Measurements from ENCODE around the gene SLC17A5.
"Not testable (repeated sequence)": the region's sequence is repeated elsewhere in the genome, so short reads cannot be mapped to it uniquely, and the experiment has no call there.

SLC17A5 gene

DNA sequence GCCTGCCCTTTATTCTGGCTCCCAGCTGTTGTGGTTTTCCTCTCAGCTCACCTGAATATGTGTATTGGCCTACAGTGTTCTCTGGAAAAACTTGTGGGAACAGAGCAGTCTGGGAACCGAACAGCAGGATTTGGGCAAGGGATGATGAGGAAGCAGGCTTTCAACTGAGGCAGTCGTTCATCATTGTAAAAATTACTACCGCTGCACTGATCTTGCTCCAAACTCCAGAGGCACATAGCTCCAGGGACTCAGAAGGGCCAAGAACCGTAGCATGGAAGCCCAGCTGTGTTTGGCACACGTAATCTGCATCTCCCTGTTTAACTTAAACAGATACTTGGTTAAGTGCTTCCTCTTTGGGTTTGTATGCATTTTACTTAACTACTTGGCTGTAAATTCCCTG lies 84.7 kb downstream of the SLC17A5 start:
- H3K79me2 ChIP-seq (ENCODE audit: insufficient read depth, low read length): no peaks in the 10 kb centered on the region
- no peaks in the 10 kb centered on the region for H3K36me3 ChIP-seq (ENCODE audit: insufficient read depth, low read length)
- no peaks in the 10 kb centered on the region for H3K27me3 ChIP-seq (ENCODE audit: insufficient read depth, low read length)
- TF ChIP-seq, protein P1, sequence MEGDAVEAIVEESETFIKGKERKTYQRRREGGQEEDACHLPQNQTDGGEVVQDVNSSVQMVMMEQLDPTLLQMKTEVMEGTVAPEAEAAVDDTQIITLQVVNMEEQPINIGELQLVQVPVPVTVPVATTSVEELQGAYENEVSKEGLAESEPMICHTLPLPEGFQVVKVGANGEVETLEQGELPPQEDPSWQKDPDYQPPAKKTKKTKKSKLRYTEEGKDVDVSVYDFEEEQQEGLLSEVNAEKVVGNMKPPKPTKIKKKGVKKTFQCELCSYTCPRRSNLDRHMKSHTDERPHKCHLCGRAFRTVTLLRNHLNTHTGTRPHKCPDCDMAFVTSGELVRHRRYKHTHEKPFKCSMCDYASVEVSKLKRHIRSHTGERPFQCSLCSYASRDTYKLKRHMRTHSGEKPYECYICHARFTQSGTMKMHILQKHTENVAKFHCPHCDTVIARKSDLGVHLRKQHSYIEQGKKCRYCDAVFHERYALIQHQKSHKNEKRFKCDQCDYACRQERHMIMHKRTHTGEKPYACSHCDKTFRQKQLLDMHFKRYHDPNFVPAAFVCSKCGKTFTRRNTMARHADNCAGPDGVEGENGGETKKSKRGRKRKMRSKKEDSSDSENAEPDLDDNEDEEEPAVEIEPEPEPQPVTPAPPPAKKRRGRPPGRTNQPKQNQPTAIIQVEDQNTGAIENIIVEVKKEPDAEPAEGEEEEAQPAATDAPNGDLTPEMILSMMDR (IDR thresholded peaks at IDR 0.05; ENCODE audit: low read length): no peak
- TF ChIP-seq EZH2 (IDR thresholded peaks at IDR 0.05; ENCODE audit: borderline replicate concordance, low read length): no peak
- no peak overlapping the region for H2AFZ ChIP-seq (ENCODE audit: low read length)
- H3K9me3 ChIP-seq (ENCODE audit: low read length): no peaks in the 10 kb centered on the region
- no peak overlapping the region for H3K27ac ChIP-seq (ENCODE audit: low read depth, low read length, poor library complexity, severe bottlenecking)
- H3K9me2 ChIP-seq (ENCODE audit: low read depth, low read length): no peaks in the 10 kb centered on the region
- no peak overlapping the region for H3K9ac ChIP-seq (ENCODE audit: low read length)
- H3K4me2 ChIP-seq (ENCODE audit: low read length): no peak overlapping the region
- H3F3A ChIP-seq (ENCODE audit: insufficient read depth, low read length): no peaks in the 10 kb centered on the region
- H4K20me1 ChIP-seq (ENCODE audit: insufficient read depth, low read length): no peaks in the 10 kb centered on the region
- H3K4me3 ChIP-seq (ENCODE audit: low read depth, low read length, poor library complexity, severe bottlenecking): no peak overlapping the region
- H3K4me1 ChIP-seq (ENCODE audit: insufficient read depth, low read length, severe bottlenecking): no peaks in the 10 kb centered on the region

DNA sequence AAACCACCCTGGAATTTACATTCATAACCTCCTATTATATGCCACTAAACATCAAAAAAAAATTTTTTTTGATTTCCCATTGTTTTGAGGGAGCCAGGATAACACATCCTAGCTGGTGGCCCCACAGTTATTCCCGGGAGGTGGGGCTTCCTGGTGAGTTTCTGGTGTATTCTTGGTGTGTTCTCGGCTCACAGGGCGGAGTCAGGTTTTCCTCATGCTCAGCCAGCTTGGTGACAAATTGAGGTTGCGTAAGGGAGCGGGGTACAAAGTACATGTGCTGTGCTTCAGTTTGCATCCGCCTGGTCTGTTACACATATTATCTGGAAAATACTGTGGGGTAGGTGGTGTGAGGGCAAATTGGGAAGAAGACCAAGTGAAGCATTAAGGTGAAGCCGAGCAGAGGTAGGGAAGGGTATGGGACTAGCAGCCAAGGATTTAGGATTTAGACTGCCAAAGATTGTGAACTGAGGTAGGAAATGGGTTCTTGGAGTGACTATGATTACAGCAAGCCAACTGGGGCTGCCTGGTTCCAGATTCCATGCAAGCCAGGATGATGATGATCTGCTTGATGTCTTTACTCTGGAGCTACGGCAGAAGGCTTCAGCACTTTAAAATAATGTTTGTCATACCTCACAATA lies 86.7 kb downstream of the SLC17A5 start:
- Histone ChIP-seq H2AFZ (ENCODE audit: low read length) (no peak overlapping the region), H3K9ac (ENCODE audit: low read length) (no peak overlapping the region), H3K4me1 (ENCODE audit: insufficient read depth, low read length, severe bottlenecking) (no peaks in the 10 kb centered on the region), H3K9me2 (ENCODE audit: low read depth, low read length) (no peaks in the 10 kb centered on the region), H3K9me3 (ENCODE audit: low read length) (no peaks in the 10 kb centered on the region), H3F3A (ENCODE audit: insufficient read depth, low read length) (no peaks in the 10 kb centered on the region), H4K20me1 (ENCODE audit: insufficient read depth, low read length) (no peaks in the 10 kb centered on the region), H3K36me3 (ENCODE audit: insufficient read depth, low read length) (no peaks in the 10 kb centered on the region), H3K27ac (ENCODE audit: low read depth, low read length, poor library complexity, severe bottlenecking) (no peak overlapping the region), H3K79me2 (ENCODE audit: insufficient read depth, low read length) (no peaks in the 10 kb centered on the region), H3K27me3 (ENCODE audit: insufficient read depth, low read length) (no peaks in the 10 kb centered on the region), H3K4me2 (ENCODE audit: low read length) (no peak overlapping the region), H3K4me3 (ENCODE audit: low read depth, low read length, poor library complexity, severe bottlenecking) (no peak overlapping the region)
- TF ChIP-seq EZH2 (IDR thresholded peaks at IDR 0.05; ENCODE audit: borderline replicate concordance, low read length): no peak
- TF ChIP-seq, protein P1 (IDR thresholded peaks at IDR 0.05; ENCODE audit: low read length): no peak

DNA sequence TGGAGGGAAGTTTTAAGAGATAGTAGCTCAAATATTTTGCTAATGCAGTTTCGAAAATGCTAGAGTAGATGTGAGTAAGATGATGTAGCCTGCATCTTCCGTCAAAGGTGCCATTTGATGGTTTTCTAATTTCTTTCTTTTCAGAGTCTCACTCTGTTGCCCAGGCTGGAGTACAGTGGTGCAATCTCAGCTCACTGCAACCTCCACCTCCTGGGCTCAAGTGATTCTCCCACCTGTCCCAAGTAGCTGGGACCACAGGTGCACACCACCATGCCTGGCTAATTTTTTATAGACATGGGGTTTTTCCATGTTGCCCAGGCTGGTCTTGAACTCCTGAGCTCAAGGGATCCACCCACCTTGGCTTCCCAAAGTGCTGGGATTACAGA lies 87.3 kb downstream of the SLC17A5 start:
- not testable (repeated sequence) for H3K9ac ChIP-seq (ENCODE audit: low read length); H3K27ac ChIP-seq (ENCODE audit: low read depth, low read length, poor library complexity, severe bottlenecking); H2AFZ ChIP-seq (ENCODE audit: low read length)

DNA sequence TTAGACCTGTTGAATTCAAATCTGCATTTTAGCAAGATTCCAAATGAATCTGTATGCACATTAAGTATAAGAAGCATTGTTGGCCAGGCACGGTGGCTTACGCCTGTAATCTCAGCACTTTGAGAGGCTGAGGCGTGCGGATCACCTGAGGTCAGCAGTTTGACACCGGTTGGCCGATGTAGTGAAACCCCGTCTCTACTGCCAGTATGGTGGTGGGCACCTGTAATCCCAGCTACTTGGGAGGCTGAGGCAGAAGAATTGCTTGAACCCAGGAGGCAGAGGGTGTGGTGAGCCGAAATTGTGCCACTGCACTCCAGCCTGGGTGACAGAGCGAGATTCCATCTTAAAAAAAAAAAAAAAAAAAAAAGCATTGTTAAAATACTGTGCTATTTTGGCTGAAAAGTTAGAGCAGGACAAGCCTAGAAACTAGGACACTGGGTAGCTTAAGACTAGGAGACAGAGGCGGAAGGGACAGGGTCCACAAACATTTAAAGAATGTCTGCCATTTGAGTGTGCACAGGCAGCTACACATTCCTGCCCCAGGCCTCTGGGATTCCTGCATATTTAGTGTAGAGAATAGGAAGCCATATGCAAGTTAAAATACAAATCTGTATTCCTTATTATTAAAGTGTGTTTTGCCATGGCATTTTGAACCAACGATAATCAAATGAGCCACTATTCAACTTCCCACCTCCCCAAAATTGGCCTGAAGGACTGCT lies 87.9 kb downstream of the SLC17A5 start:
- H2AFZ ChIP-seq (ENCODE audit: low read length): no peak overlapping the region
- no peaks in the 10 kb centered on the region for H3F3A ChIP-seq (ENCODE audit: insufficient read depth, low read length)
- H3K27me3 ChIP-seq (ENCODE audit: insufficient read depth, low read length): no peaks in the 10 kb centered on the region
- no peaks in the 10 kb centered on the region for H3K36me3 ChIP-seq (ENCODE audit: insufficient read depth, low read length)
- no peaks in the 10 kb centered on the region for H3K9me2 ChIP-seq (ENCODE audit: low read depth, low read length)
- no peaks in the 10 kb centered on the region for H4K20me1 ChIP-seq (ENCODE audit: insufficient read depth, low read length)
- H3K27ac ChIP-seq (ENCODE audit: low read depth, low read length, poor library complexity, severe bottlenecking): no peak overlapping the region
- H3K9me3 ChIP-seq (ENCODE audit: low read length): no peaks in the 10 kb centered on the region
- no peak for TF ChIP-seq EZH2 (IDR thresholded peaks at IDR 0.05; ENCODE audit: borderline replicate concordance, low read length)
- TF ChIP-seq, protein P1 (IDR thresholded peaks at IDR 0.05; ENCODE audit: low read length): no peak
- no peak overlapping the region for H3K9ac ChIP-seq (ENCODE audit: low read length)
- H3K79me2 ChIP-seq (ENCODE audit: insufficient read depth, low read length): no peaks in the 10 kb centered on the region
- H3K4me2 ChIP-seq (ENCODE audit: low read length): no peak overlapping the region
- no peak overlapping the region for H3K4me3 ChIP-seq (ENCODE audit: low read depth, low read length, poor library complexity, severe bottlenecking)
- no peaks in the 10 kb centered on the region for H3K4me1 ChIP-seq (ENCODE audit: insufficient read depth, low read length, severe bottlenecking)

More for the DNA sequence above, 87.3 kb downstream of the SLC17A5 start:
- H3K27me3 ChIP-seq (ENCODE audit: insufficient read depth, low read length); H3K9me3 ChIP-seq (ENCODE audit: low read length); H4K20me1 ChIP-seq (ENCODE audit: insufficient read depth, low read length); H3F3A ChIP-seq (ENCODE audit: insufficient read depth, low read length); H3K9me2 ChIP-seq (ENCODE audit: low read depth, low read length); H3K79me2 ChIP-seq (ENCODE audit: insufficient read depth, low read length); H3K36me3 ChIP-seq (ENCODE audit: insufficient read depth, low read length); H3K4me3 ChIP-seq (ENCODE audit: low read depth, low read length, poor library complexity, severe bottlenecking); H3K4me1 ChIP-seq (ENCODE audit: insufficient read depth, low read length, severe bottlenecking); H3K4me2 ChIP-seq (ENCODE audit: low read length): not testable (repeated sequence)

Measured in OCI-LY1 (cell line).